Left ventricle myocardium superior (tissue), 1 donor: ENCODE results near the gene FJX1. TPM values are rescaled to one million over a fixed set of nuclear protein-coding genes. Genes with fewer than 3 reads are reported as not detected.

Source experiments
- ATAC-seq: fragments of 200-7000 bp; cut with Tn5 transposase; one replicate; pipeline ENCODE4 v1.9.1; 2020; ENCODE audit warnings: mild to moderate bottlenecking, moderate library complexity
- DNase-seq: peaks from one replicate; pipeline ENCODE4 v3.0.0-alpha.2; 2020
- intact Hi-C: fragments of 100-400 bp; cut with micrococcal nuclease; formaldehyde crosslinking; loops from one replicate; pipeline ENCODE4 v1.11.0; 2022
- total RNA-seq: library from RNA; stranded (reverse); fragmentation: NEBNext Ultra II Directional; extraction: Animal tissue kit (Norgen Biotek cat#: 25700); gene quantifications from one replicate; pipeline ENCODE4 v1.2.1, GENCODE V29; 2021
- donor health status: DM: no; HTN: yes; CAD: no; lungs with severe emphysema.

Gene FJX1
- total RNA-seq, 1 donor from 2014 or later: 1.2 TPM

DNA sequence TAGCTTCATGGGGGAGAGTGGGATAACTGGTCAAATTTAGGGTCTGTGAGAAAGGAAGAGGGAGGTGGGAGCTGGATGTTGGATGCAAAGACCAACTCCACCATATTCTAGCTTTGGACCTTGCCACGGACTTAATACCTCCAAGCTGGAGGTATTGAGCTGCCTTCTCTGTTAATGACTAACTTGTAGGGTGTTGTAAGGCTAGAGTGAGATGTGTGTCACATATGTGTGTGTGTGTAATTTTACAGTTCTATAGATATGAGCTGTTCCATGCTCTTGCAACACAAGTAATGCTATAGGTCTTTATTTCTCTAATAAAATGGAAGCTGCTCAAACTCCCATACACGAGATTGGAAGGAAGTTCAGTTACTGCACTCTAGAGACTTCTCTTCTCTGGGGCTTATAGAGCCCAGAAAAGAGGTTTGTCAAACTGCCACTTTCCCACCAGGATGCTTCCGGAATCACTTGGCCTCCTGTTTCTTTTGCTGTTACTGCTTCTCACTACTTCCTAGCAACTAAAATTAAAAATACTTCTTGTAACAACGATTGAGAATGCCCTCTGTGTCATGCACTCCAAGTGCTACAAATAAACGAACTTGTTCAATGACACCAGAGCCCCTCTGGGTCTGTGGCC is 16.0 kb upstream of the FJX1 start:
- intact Hi-C loops: no loop called here
- DNase-seq (no peak), ATAC-seq (no peak)

DNA sequence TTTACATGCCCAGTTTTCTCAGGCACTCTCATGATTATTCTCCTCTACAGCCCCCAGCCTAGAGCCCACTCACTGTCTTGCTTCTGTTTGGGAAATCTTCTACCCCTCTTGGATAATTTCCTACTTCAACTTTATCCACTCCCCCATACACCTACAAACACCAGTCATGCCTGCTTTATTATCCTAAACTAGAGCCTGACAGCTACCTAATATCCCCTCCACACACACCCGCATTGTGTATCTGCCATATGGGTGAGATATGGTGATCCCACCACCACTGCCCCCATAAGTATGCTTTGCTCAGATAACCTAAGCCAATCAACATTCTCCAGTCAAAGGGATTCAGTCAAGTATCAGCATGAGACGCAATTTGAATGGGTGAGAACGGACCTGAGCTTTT is 15.3 kb upstream of the FJX1 start:
- DNase-seq (no peak), ATAC-seq (no peak)
- intact Hi-C loops: no loop called here

- ATAC-seq (peak; percentile 85), DNase-seq (peak; percentile 50)
- intact Hi-C loops: no loop called here
Observed at GRCh38 chr11:35605706-35606105, 12.6 kb upstream of the FJX1 start.

- intact Hi-C loops: no loop called here
- DNase-seq (no peak), ATAC-seq (no peak)
Observed at GRCh38 chr11:35606206-35606605, 12.1 kb upstream of the FJX1 start.

DNA sequence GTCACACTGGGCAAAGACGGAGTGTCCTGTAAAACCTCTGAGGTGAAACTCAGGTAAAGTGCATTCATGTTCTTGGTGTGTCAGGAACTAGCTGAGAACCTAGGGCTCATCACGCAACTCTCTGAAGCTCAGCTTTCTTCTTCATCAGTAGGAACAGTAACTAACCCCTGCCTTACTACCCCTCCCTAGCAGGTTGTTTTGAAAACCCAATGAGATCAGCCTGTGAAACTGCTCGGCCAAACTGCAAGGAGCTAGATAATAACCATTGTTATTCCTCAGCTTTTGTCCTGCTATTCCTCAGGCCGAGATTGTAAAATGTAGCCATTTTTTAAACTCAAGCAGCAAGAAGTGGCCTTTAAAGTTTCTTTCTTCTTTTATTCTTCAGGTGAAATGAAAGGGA is 9.8 kb upstream of the FJX1 start:
- DNase-seq (no peak), ATAC-seq (no peak)
- intact Hi-C loops: no loop called here

DNA sequence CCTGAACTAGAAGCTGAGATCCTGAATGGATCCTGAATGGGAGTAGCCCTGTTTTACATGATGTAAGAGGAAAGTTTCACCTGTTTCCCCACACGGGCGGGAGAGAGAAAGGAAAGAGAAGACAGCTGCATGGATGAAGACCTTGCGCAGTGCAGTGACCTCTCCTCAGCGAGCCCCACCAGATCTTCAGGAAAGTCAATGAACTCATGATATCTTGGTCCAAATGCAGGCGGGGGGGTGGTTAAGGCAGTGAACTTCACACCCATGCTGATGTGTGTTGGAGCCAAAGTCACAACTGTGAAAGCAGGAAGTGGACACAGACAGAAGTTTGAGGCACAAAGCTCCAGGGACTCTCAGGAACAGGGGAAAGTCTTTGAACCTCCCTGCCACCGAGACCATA is 8.6 kb upstream of the FJX1 start:
- DNase-seq: no peak
- intact Hi-C loops: loop anchor here (10.0 kb wide), 3 partner anchors 525 to 865 kb away; no protein-coding TSS in a partner anchor
- no peak for ATAC-seq

- intact Hi-C loops: loop anchor here (10.0 kb wide), 3 partner anchors 524 to 864 kb away; no protein-coding TSS in a partner anchor
- peak; percentile 58 for ATAC-seq
- DNase-seq: no peak
Observed at GRCh38 chr11:35610631-35611030, 7.6 kb upstream of the FJX1 start.

- no peak for ATAC-seq
Observed at GRCh38 chr11:35611741-35612140, 6.5 kb upstream of the FJX1 start.

GRCh38 chr11:35614939-35615569 is 3.2 kb upstream of the FJX1 start:
- ATAC-seq (no peak), DNase-seq (no peak)
- intact Hi-C loops: loop anchor here (10.0 kb wide), 3 partner anchors 520 to 860 kb away; no protein-coding TSS in a partner anchor

More at GRCh38 chr11:35611741-35612140, 6.5 kb upstream of the FJX1 start:
- intact Hi-C loops: loop anchor here (10.0 kb wide), 3 partner anchors 523 to 863 kb away; no protein-coding TSS in a partner anchor
- no peak for DNase-seq

DNA sequence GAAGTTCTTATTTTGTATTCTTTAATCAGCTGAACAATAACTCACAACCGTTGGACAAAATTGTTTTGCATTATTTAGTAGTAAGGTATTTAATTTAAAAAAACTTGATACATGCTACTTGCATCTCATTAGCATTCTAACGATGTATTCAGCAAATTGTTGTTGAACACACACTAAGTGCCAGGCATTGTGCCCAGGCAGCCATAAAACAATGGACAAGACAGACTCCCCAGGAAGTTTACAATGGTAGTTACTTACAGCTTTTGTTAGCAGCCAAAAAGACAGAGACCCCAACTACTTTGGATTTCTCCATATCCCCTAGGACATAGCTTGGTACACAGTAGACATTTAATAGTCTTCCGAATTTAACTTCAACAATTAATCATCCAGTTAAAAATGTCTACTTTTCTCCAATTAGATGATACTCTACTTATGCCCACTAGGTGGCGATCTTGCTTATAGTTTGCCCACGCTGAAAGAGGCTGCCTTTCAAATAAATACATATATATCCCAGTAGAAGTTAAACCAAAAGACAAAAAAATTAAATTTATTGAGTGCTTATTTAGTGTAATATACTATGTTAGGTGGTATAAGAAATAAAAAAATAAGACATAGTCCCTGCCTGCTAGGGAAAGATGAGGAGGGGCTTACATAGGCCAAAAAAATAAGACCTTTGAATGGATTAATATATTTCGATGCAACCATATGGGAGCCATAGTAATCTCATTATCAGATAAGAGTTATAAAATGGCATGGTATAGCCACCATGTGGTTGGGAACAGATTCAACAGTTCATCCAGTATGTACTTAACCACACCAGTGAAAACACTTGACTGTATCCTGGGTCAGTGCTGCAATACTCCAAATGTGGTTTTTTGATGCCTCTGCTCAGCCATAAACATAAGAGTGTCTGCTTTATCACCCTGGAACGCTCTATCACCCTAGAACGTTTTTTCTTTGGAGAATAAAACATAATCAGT is 2.0 kb upstream of the FJX1 start:
- no peak for DNase-seq
- intact Hi-C loops: loop anchor here (10.0 kb wide), 3 partner anchors 519 to 859 kb away; no protein-coding TSS in a partner anchor
- ATAC-seq: no peak

GRCh38 chr11:35617316-35617686 is 959 bp upstream of the FJX1 start:
- DNase-seq (no peak), ATAC-seq (no peak)
- intact Hi-C loops: loop anchor here (10.0 kb wide), 3 partner anchors 518 to 858 kb away; no protein-coding TSS in a partner anchor

DNA sequence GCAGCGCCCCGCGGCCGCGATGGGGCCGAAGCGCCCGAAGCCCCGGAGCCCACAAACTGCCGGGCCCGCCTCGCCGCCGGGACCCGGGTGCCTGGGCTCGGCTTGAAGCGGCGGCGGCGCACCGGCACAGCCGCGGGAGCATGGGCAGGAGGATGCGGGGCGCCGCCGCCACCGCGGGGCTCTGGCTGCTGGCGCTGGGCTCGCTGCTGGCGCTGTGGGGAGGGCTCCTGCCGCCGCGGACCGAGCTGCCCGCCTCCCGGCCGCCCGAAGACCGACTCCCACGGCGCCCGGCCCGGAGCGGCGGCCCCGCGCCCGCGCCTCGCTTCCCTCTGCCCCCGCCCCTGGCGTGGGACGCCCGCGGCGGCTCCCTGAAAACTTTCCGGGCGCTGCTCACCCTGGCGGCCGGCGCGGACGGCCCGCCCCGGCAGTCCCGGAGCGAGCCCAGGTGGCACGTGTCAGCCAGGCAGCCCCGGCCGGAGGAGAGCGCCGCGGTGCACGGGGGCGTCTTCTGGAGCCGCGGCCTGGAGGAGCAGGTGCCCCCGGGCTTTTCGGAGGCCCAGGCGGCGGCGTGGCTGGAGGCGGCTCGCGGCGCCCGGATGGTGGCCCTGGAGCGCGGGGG is 346 bp downstream of the FJX1 start:
- intact Hi-C loops: loop anchor here (10.0 kb wide), 3 partner anchors 516 to 856 kb away; no protein-coding TSS in a partner anchor
- ATAC-seq: peak; percentile 39
- DNase-seq: peak; percentile 49

- ATAC-seq (peak; percentile 61), DNase-seq (peak; percentile 51)
- intact Hi-C loops: loop anchor here (10.0 kb wide), 3 partner anchors 516 to 856 kb away; no protein-coding TSS in a partner anchor
Observed at GRCh38 chr11:35619116-35619854, 1.0 kb downstream of the FJX1 start.

- intact Hi-C loops: loop anchor here (10.0 kb wide), 4 partner anchors 195 to 855 kb away; no protein-coding TSS in a partner anchor
- peak; percentile 26 for ATAC-seq
- DNase-seq: peak; percentile 39
Observed at GRCh38 chr11:35619855-35620640, 1.8 kb downstream of the FJX1 start.

DNA sequence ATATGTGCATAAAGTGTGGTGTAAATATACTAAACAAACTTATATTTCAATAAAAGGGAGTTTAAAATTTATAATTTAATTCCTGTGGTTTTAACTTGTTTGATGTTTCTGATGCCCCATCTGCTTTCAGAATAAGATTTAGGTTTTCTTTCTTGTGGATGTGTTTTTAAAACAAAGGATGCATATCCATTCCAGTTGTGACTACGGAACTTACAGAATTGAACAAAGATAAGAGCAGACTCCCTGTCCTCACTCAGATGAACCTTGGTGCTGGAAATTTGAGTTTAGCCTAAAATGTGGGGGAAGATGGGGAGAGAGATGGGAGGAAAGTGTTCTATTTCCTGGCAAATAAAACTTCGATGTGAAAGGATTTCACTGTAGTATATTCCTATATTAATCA is 2.5 kb downstream of the FJX1 start:
- DNase-seq: no peak
- no peak for ATAC-seq
- intact Hi-C loops: loop anchor here (10.0 kb wide), 1 partner anchor 194 kb away; no protein-coding TSS in a partner anchor

- ATAC-seq (no peak), DNase-seq (no peak)
- intact Hi-C loops: loop anchor here (10.0 kb wide), 1 partner anchor 193 kb away; no protein-coding TSS in a partner anchor
Observed at GRCh38 chr11:35621620-35622019, 3.4 kb downstream of the FJX1 start.

GRCh38 chr11:35622070-35622469 is 3.8 kb downstream of the FJX1 start:
- intact Hi-C loops: loop anchor here (10.0 kb wide), 1 partner anchor 193 kb away; no protein-coding TSS in a partner anchor
- ATAC-seq (no peak), DNase-seq (no peak)
